ENCODE data around the gene ZFC3H1.

Gene ZFC3H1

DNA sequence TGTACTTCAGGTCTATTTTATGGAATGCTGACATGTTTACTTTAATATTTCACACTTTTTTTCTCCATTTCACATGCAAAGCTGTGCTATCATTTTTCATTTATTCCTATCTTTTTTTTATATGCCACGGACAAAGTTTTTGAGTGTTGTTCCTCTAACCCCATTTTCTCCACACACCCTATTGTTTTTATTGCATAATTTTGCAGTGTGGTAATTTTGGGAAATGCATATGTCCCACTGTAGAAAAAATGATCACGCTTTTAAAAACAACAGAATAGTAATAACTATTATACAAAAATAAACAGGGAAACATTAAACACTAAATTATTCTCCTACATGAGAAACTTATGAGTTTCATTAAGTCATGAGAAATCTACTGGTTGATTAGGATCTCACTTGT, 14.2 kb downstream of the ZFC3H1 start:
- Histone ChIP-seq H3K27me3 (ENCODE audit: insufficient read depth, low read length, poor library complexity, severe bottlenecking) (no peaks in the 10 kb centered on the region), H3F3A (ENCODE audit: low read depth) (no peaks in the 10 kb centered on the region), H3K9me3 (ENCODE audit: insufficient read depth, low read depth, low read length) (peaks cover 4% of the 10 kb centered on the region; the same call in 1 of the 2 replicates), H3K4me1 (ENCODE audit: insufficient read depth, low read length, poor library complexity, severe bottlenecking) (peaks cover 12% of the 10 kb centered on the region), H3K9ac (ENCODE audit: low read depth, low read length, poor library complexity, severe bottlenecking) (no peak overlapping the region), H3K79me2 (ENCODE audit: insufficient read depth, low read length) (peaks cover 60% of the 10 kb centered on the region), H4K20me1 (ENCODE audit: insufficient read depth, low read length, poor library complexity, severe bottlenecking) (peaks cover 34% of the 10 kb centered on the region), H3K9me2 (replicated peaks; ENCODE audit: low read depth, low read length) (no peaks in the 10 kb centered on the region), H3K36me3 (ENCODE audit: insufficient read depth, low read length) (peaks cover 27% of the 10 kb centered on the region), H2AFZ (ENCODE audit: low read length) (no peak overlapping the region), H3K4me2 (ENCODE audit: low read depth, low read length, poor library complexity, severe bottlenecking) (no peak overlapping the region), H3K4me3 (ENCODE audit: low read length, poor library complexity, severe bottlenecking) (no peak overlapping the region)
- no peak for TF ChIP-seq CTCF (conservative IDR thresholded peaks at IDR 0.05; ENCODE audit: low read length)
- TF ChIP-seq EZH2phosphoT487 (IDR thresholded peaks at IDR 0.05; ENCODE audit: borderline replicate concordance), result no peak

DNA sequence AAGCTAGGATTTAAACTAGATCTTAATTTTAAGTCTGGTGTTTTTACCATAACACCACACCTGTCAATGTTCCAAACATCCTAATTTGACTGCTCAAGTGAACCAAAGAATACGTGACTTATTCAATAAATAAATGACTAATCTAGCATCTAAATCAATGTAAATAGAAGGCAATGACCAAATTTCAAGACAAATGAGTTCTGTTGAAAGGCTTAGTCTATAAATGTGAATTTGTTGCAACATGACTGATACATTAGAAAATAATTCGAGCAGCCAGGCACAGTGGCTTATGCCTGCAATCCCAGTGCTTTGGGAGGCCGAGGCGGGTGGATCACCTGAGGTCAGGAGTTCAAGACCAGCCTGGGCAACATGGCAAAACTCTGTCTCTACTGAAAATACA, 15.1 kb downstream of the ZFC3H1 start:
- H3K4me2 ChIP-seq (ENCODE audit: low read depth, low read length, poor library complexity, severe bottlenecking), result no peak overlapping the region
- peaks cover 35% of the 10 kb centered on the region for H3K36me3 ChIP-seq (ENCODE audit: insufficient read depth, low read length)
- H3K79me2 ChIP-seq (ENCODE audit: insufficient read depth, low read length), result peaks cover 52% of the 10 kb centered on the region
- no peaks in the 10 kb centered on the region for H3K9me2 ChIP-seq (replicated peaks; ENCODE audit: low read depth, low read length)
- no peaks in the 10 kb centered on the region for H3K27me3 ChIP-seq (ENCODE audit: insufficient read depth, low read length, poor library complexity, severe bottlenecking)
- peaks cover 11% of the 10 kb centered on the region for H3K4me1 ChIP-seq (ENCODE audit: insufficient read depth, low read length, poor library complexity, severe bottlenecking)
- no peak overlapping the region for H3K4me3 ChIP-seq (ENCODE audit: low read length, poor library complexity, severe bottlenecking)
- H2AFZ ChIP-seq (ENCODE audit: low read length), result no peak overlapping the region
- H3K9me3 ChIP-seq (ENCODE audit: insufficient read depth, low read depth, low read length), result peaks cover 4% of the 10 kb centered on the region; the same call in 1 of the 2 replicates
- H4K20me1 ChIP-seq (ENCODE audit: insufficient read depth, low read length, poor library complexity, severe bottlenecking), result peaks cover 34% of the 10 kb centered on the region
- no peak for TF ChIP-seq CTCF (conservative IDR thresholded peaks at IDR 0.05; ENCODE audit: low read length)
- no peak for TF ChIP-seq EZH2phosphoT487 (IDR thresholded peaks at IDR 0.05; ENCODE audit: borderline replicate concordance)
- H3K9ac ChIP-seq (ENCODE audit: low read depth, low read length, poor library complexity, severe bottlenecking), result no peak overlapping the region
- H3F3A ChIP-seq (ENCODE audit: low read depth), result no peaks in the 10 kb centered on the region

GRCh38 chr12:71646512-71646911, 17.1 kb downstream of the ZFC3H1 start:
- Histone ChIP-seq H3K36me3 (ENCODE audit: insufficient read depth, low read length) (peaks cover 51% of the 10 kb centered on the region), H3K4me1 (ENCODE audit: insufficient read depth, low read length, poor library complexity, severe bottlenecking) (peaks cover 9% of the 10 kb centered on the region)

More at GRCh38 chr12:71646512-71646911, 17.1 kb downstream of the ZFC3H1 start:
- no peak overlapping the region for H3K4me3 ChIP-seq (ENCODE audit: low read length, poor library complexity, severe bottlenecking)
- no peaks in the 10 kb centered on the region for H3K9me2 ChIP-seq (replicated peaks; ENCODE audit: low read depth, low read length)
- no peak overlapping the region for H3K9ac ChIP-seq (ENCODE audit: low read depth, low read length, poor library complexity, severe bottlenecking)
- H3K27me3 ChIP-seq (ENCODE audit: insufficient read depth, low read length, poor library complexity, severe bottlenecking), result no peaks in the 10 kb centered on the region
- no peak for TF ChIP-seq CTCF (conservative IDR thresholded peaks at IDR 0.05; ENCODE audit: low read length)
- TF ChIP-seq EZH2phosphoT487 (IDR thresholded peaks at IDR 0.05; ENCODE audit: borderline replicate concordance), result no peak
- H3K4me2 ChIP-seq (ENCODE audit: low read depth, low read length, poor library complexity, severe bottlenecking), result no peak overlapping the region
- no peaks in the 10 kb centered on the region for H3F3A ChIP-seq (ENCODE audit: low read depth)
- H3K79me2 ChIP-seq (ENCODE audit: insufficient read depth, low read length), result peaks cover 31% of the 10 kb centered on the region; the same call in 1 of the 2 replicates
- peaks cover 20% of the 10 kb centered on the region for H4K20me1 ChIP-seq (ENCODE audit: insufficient read depth, low read length, poor library complexity, severe bottlenecking)
- no peaks in the 10 kb centered on the region for H3K9me3 ChIP-seq (ENCODE audit: insufficient read depth, low read depth, low read length)
- no peak overlapping the region for H2AFZ ChIP-seq (ENCODE audit: low read length)
